ENCODE measurements around the gene FAM118B.

Gene FAM118B

DNA sequence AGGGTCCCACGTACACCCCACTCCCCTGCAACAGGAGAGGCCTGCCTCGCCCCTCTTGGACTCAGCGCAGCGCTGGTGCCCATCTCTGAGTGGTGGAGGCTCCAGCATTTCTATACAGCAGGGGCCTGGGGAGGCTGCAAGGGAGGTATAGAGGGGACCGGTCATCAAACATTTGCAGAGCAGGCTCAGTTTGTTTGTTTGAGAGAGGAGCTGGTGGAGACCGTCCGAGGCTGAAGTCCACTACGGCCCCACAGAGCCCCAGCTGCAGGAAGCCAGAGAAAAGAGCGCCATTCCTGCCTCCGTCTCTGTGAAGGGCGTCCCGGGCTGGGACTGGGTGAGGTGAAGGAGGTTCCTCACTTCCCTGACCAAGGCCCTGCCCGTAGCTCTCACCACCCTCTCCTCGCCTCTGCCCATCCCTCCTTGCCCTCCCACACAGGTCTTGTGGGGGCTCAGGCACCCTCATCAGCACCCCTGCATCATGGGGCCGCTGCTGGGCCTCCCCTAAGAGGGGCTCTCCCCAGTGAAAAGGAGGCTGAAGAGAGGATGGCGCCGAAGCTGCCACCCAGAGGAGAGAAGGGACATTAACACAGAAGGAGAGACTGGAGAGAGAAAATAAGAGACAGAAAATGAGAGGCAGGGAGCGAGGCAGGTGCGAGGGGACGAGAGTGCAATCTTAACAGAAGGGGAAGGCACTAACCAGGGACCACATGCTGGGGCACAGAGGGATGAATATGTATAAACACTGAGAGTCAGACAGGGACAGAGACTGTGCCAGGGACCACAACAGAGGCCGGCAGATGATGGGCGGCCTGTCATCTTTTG is 24.7 kb upstream of the FAM118B start:
- peak; percentile 71 for DNase-seq

GRCh38 chr11:126188332-126189108 is 23.1 kb upstream of the FAM118B start:
- no peak for DNase-seq

- no peak for DNase-seq
Observed at GRCh38 chr11:126189109-126189929, 22.3 kb upstream of the FAM118B start.

- DNase-seq: no peak
Observed at GRCh38 chr11:126190792-126191191, 20.8 kb upstream of the FAM118B start.

GRCh38 chr11:126191379-126192073 is 20.1 kb upstream of the FAM118B start:
- DNase-seq: no peak

GRCh38 chr11:126192361-126192760 is 19.2 kb upstream of the FAM118B start:
- DNase-seq: no peak

GRCh38 chr11:126193038-126193478 is 18.5 kb upstream of the FAM118B start:
- no peak for DNase-seq

DNA sequence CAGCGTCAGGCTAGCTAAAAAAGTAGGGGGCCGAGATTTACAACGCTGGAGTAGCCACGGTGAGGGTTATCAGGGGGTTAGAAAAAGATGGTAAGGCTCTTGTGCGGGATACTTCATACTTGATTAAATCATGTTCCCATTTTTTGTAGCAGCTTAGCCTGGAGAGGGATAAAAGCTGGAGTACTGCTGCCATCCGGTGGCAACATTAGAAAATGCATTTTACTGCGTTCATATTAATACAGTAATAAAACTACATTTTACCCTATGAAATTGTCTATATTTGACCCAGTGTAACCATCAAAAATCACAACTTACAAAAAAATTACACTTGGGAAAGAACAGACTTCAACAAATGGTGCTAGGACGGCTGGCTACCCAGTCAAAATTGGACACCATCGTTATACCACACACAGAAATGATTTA is 17.4 kb upstream of the FAM118B start:
- peak; percentile 19 for DNase-seq

DNA sequence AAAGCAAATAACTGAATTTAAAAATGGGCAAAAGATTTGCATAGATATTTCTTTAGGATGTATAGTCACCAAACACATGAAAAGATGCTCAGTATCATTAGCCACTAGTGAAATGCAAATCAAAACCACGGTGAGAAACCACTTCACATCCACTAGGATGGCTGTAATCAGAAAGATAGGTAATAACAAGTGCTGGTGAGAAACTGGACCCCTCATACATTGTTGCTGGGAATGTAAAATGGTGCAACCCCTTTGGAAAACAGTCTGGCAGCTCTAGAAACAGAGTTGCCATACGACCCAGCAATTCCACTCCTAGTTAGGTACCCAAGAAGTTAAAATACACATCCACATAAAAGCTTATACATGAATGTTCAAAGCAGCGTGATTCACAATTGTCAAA is 16.5 kb upstream of the FAM118B start:
- DNase-seq: no peak

DNA sequence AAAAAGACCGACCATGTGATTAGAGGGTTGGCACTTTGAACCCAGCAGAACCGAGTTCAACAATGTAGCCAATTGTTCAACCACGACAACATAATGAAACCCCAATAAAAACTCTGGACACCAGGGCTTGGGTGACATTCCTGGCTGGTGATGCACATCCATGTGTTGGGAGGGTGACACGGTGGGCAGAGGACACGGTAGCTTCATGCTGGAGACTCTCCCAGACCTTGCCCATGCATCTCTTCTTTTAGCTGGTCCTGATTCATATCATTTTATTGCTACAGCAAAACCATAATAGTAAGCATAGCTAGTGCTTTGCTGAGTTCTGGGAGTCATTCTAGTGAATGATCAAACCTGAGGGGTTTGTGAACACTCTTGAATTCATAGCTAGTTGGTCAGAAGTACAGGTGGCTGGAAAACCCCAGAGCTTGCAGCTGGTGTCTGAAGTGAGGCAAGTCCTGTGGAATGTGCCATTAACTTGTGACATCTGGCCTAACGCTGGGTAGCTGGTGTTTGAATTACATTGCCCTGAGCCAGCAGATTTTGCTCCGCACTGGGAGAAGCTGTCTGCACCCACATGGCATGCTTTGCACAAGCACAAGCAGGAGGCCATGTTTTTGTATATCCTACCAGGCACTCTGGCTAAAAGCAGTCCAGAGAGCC is 14.2 kb upstream of the FAM118B start:
- no peak for DNase-seq

DNA sequence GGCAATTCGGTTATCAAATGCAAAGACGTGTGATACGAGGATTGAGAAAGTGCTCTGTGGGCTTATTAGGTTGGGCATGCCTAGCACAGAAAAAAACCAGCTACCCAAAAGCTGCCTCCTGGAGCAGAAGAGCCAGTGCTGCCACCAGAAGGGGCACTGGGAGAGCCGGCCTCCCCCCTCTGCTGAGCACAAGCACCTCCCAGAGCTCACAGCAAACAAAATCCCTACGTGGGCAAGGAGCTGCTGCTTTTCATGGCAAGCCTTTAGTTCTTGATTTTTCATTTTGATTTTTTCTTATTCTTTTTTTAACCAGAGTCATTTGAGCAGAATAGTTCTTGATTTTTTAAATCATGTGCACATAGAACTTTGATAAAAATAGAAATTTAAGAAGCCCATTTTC is 12.9 kb upstream of the FAM118B start:
- DNase-seq: no peak

- DNase-seq: no peak
Observed at GRCh38 chr11:126202646-126203359, 8.8 kb upstream of the FAM118B start.

DNA sequence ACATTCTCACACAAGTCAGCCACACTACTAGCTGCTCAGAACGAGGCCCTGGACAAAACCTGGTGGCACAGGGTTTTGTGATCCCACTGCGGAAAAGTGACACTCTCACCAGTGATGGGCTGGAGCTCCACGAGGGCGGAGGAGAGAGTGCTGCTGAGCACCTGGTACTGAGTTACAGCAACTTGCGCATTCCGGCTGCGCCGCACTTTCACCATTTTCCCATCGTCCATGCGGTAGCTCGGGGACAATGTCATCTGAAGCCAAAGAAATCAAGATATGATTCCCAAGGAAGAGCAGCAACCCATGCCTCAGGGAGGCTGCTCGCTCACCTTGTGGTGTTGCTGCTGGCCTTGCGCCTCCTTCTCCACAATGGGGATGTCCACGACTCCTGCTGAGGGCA is 6.2 kb upstream of the FAM118B start:
- no peak for DNase-seq

DNA sequence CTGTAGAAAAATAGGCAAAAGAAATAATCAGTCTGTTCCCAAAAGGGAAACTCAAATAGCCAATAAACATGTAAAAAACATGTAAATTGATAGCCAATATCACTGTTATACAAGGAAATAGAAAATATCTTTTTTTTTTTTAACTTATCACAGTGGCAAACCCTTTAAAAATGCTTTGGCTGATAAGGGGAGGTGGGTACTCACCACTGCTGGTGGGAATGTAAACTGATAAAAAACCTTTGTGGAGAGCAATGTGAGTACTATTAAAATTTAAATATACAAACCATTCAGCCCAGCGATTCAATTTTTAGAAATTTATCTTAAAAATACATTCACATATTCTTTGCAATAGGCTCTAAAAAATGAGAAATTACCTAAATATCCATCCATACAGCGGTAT is 3.7 kb upstream of the FAM118B start:
- no peak for DNase-seq

GRCh38 chr11:126210871-126211235 is 729 bp upstream of the FAM118B start:
- no peak for DNase-seq

- no peak for DNase-seq
Observed at GRCh38 chr11:126212089-126212660, 593 bp downstream of the FAM118B start.

DNA sequence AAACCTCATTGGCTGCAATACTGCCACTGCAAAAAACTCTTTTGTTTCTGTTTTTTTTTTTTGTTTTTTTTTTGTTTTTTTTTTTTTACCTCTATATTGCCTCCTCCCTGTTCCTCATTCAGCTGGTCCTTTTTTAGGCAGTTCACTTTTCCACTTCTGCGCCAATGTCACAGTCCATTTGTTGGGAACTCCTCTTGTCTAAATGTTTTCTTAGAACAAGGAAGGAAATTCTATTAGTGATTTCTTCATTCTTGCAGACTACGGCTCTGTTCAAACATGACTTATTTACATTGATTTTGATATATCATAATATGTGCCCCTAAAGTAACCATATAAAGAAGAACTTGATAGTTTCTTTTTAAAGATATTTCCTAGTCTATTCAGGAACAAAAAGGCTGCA is 2.9 kb downstream of the FAM118B start:
- no peak for DNase-seq

DNA sequence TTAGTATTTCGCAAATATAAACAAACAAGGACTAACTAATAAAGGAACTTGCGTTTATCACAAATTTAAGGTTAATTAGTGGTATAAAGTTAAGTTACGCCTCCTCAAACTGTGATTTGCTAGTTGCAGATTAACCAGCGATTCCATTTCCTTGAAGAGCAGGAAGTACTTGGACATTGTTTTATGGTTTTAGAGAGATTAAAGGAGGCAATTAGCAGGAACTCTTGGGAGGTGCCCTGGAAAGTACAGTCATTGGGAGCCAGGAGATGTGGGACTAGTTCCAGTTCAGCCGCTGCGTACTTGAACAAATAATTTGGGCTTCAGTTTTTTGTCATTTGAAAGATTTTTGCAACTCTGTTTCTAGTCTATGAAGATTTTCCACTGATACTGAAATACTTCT is 3.3 kb downstream of the FAM118B start:
- no peak for DNase-seq

DNA sequence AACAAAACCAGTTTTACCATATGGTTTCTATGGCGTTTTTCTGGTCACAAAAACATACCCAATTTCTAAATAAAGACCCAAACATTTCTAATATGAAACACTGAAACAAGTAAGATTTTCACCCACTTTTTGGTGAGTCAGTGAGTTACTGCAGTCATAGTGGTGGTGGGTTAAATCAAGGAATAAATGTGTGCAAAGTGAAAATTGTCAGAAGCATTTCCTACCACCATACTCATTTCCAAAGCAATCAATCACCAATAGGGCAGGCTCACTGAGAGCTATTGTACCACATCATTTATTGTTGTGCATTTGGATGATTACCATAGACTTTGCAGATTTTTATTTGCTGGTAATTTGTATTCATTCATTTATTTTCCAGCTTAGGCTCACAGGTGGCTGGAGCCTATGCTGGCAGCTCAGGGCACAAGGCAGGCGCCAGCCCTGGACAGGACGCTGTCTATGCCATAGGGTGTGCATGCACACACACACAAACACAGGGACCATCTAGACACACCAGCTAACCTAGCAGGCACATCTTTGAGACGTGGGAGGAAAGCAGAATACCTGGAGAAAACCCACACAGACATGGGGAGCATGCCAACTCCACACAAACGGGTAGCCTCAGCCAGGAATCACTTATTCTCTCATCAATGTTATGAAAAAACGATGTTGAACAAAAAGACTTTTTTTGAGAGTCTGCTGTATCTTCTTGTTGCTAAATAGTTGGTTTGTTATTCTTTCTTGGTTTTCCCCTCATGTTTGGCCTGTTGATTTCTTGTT is 5.1 kb downstream of the FAM118B start:
- DNase-seq: no peak

- no peak for DNase-seq
Observed at GRCh38 chr11:126217491-126217890, 5.9 kb downstream of the FAM118B start.

Measured in NCI-H446 treated with DMSO at 0.1 percent for 48 hours (cell line).